Glomerular endothelial cell (primary cell): ENCODE data around the gene OR10D3. TPM values are rescaled to one million over a fixed set of nuclear protein-coding genes. Genes with fewer than 3 reads are reported as not detected.

Experiments used
- total RNA-seq: library from RNA; depleted of rRNA; stranded (reverse); fragments of >200 nt; gene quantifications from 2 replicates; pipeline ENCODE4 v1.2.3, GENCODE V29; 2015

The OR10D3 gene
- total RNA-seq, 1 donor from 2014 or later: not detected

Other genes starting within 250 kb of the OR10D3 start
- not detected in 2 replicates for gene OR4D5, start 243.7 kb upstream of the OR10D3 start, total RNA-seq
- gene OR6T1, start 239.5 kb upstream of the OR10D3 start, total RNA-seq: not detected in 2 replicates
- gene OR10S1, start 205.6 kb upstream of the OR10D3 start, total RNA-seq: not detected in 2 replicates
- not detected in 2 replicates for gene OR10G6, start 188.2 kb upstream of the OR10D3 start, total RNA-seq
- not detected in 2 replicates for gene OR10G4, start 170.3 kb upstream of the OR10D3 start, total RNA-seq
- gene OR10G9, start 160.3 kb upstream of the OR10D3 start, total RNA-seq: not detected in 2 replicates
- gene OR10G8, start 156.5 kb upstream of the OR10D3 start, total RNA-seq: not detected in 2 replicates
- gene OR10G7, start 142.0 kb upstream of the OR10D3 start, total RNA-seq: not detected in 2 replicates
- 9.1 and 12.9 TPM in 2 replicates for gene VWA5A, start 67.9 kb upstream of the OR10D3 start, total RNA-seq
- not detected in 2 replicates for gene OR8G1, start 57.8 kb downstream of the OR10D3 start, total RNA-seq
- not detected in 2 replicates for gene OR8G5, start 73.0 kb downstream of the OR10D3 start, total RNA-seq
- gene OR8D1, start 130.6 kb downstream of the OR10D3 start, total RNA-seq: not detected in 2 replicates
- gene OR8D2, start 136.9 kb downstream of the OR10D3 start, total RNA-seq: not detected in 2 replicates
- not detected in 2 replicates for gene OR8B2, start 201.2 kb downstream of the OR10D3 start, total RNA-seq
- gene OR8B3, start 215.7 kb downstream of the OR10D3 start, total RNA-seq: not detected in 2 replicates
- not detected in 2 replicates for gene OR8B4, start 241.5 kb downstream of the OR10D3 start, total RNA-seq